Activated effector memory CD4-positive, alpha-beta T cell treated with anti-CD3 and anti-CD28 coated beads, Interleukin-2, amount 50 U/mL, for 16 hours (primary cell): ENCODE measurements around the gene PADI6.

Experiments used
- DNase-seq: peaks from one replicate; pipeline ENCODE4 v3.0.0-alpha.2; 2020

The PADI6 gene

GRCh38 chr1:17358557-17358956 lies 13.4 kb upstream of the PADI6 start:
- DNase-seq: no peak

- DNase-seq: no peak
Measured at GRCh38 chr1:17359031-17359430, 13.0 kb upstream of the PADI6 start.

- no peak for DNase-seq
Measured at GRCh38 chr1:17359808-17360207, 12.2 kb upstream of the PADI6 start.

GRCh38 chr1:17360272-17360956 lies 11.6 kb upstream of the PADI6 start:
- DNase-seq: no peak

GRCh38 chr1:17361687-17362086 lies 10.3 kb upstream of the PADI6 start:
- no peak for DNase-seq

GRCh38 chr1:17363351-17363750 lies 8.6 kb upstream of the PADI6 start:
- no peak for DNase-seq

- no peak for DNase-seq
Measured at GRCh38 chr1:17363771-17364170, 8.2 kb upstream of the PADI6 start.

- no peak for DNase-seq
Measured at GRCh38 chr1:17365293-17365692, 6.7 kb upstream of the PADI6 start.

GRCh38 chr1:17369466-17369865 lies 2.5 kb upstream of the PADI6 start:
- DNase-seq: no peak

GRCh38 chr1:17370618-17371017 lies 1.4 kb upstream of the PADI6 start:
- DNase-seq: no peak

- no peak for DNase-seq
Measured at GRCh38 chr1:17372955-17373354, 959 bp downstream of the PADI6 start.

GRCh38 chr1:17375651-17376050 lies 3.7 kb downstream of the PADI6 start:
- DNase-seq: no peak

- DNase-seq: no peak
Measured at GRCh38 chr1:17377325-17377953, 5.4 kb downstream of the PADI6 start.

GRCh38 chr1:17381161-17381560 lies 9.2 kb downstream of the PADI6 start:
- DNase-seq: no peak

GRCh38 chr1:17392199-17392740 lies 20.3 kb downstream of the PADI6 start:
- DNase-seq: no peak

- no peak for DNase-seq
Measured at GRCh38 chr1:17393230-17393629, 21.2 kb downstream of the PADI6 start.

- no peak for DNase-seq
Measured at GRCh38 chr1:17397910-17398695, 26.1 kb downstream of the PADI6 start.

GRCh38 chr1:17400725-17401341 lies 28.8 kb downstream of the PADI6 start:
- DNase-seq: no peak

GRCh38 chr1:17401841-17402240 lies 29.8 kb downstream of the PADI6 start:
- DNase-seq: no peak

GRCh38 chr1:17403081-17403480 lies 31.1 kb downstream of the PADI6 start:
- no peak for DNase-seq

- no peak for DNase-seq
Measured at GRCh38 chr1:17404034-17404684, 32.2 kb downstream of the PADI6 start.

- DNase-seq: no peak
Measured at GRCh38 chr1:17404820-17405219, 32.8 kb downstream of the PADI6 start.
